ENCODE results near the gene NUP205. TPM values are rescaled to one million over a fixed set of nuclear protein-coding genes. Genes with fewer than 3 reads are reported as not detected.

Gene NUP205
- polyA plus RNA-seq, 1 donor from 2014 or later: 32.3 TPM

Small RNA genes lying within 50 kb of the gene (small RNA-seq; reads per million reads assigned to genes)
- 0.10 to 1.7 (median 0.16) reads per million in 3 experiments for gene RNU6-1154P

Other genes starting within 250 kb of the NUP205 start
- 6.4 and 7.1 TPM in 2 replicates for gene CNOT4, start 47.8 kb upstream of the NUP205 start, polyA plus RNA-seq
- gene STMP1, start 104.6 kb downstream of the NUP205 start, polyA plus RNA-seq: 65.5 and 81.6 TPM in 2 replicates
- 1.4 TPM in 1 of 2 replicates, not detected in the other for gene SLC13A4, start 170.3 kb downstream of the NUP205 start, polyA plus RNA-seq
- not detected in 2 replicates for gene FAM180A, start 190.9 kb downstream of the NUP205 start, polyA plus RNA-seq